Trophoblast cell (in vitro differentiated cells and primary cell): ENCODE data around the gene MEAK7.

Experiments used
- DNase-seq, 2 donors: peaks; one replicate each; pipeline ENCODE4 v3.0.0-alpha.2; 2016
- H2AFZ ChIP-seq: 2 replicates; pipeline ENCODE4 v1.6.1; 2013; ENCODE audit warnings: low read length, moderate library complexity, mild to moderate bottlenecking; ENCODE audit not compliant: insufficient read depth, poor library complexity
- H2AK5ac ChIP-seq: 2 replicates; pipeline ENCODE4 v1.6.1; 2013; ENCODE audit warnings: mild to moderate bottlenecking, low read length
- H2BK120ac ChIP-seq: 2 replicates; pipeline ENCODE4 v1.6.1; 2013; ENCODE audit warnings: low read length, mild to moderate bottlenecking, moderate library complexity; ENCODE audit not compliant: insufficient read depth, poor library complexity
- H2BK12ac ChIP-seq: 2 replicates; pipeline ENCODE4 v1.6.1; 2013; ENCODE audit warnings: mild to moderate bottlenecking, low read length, moderate library complexity
- H2BK5ac ChIP-seq: 2 replicates; pipeline ENCODE4 v1.6.1; 2013; ENCODE audit warnings: low read length, low read depth, moderate library complexity, mild to moderate bottlenecking; ENCODE audit not compliant: poor library complexity
- H3K14ac ChIP-seq: 2 replicates; pipeline ENCODE4 v1.6.1; 2013; ENCODE audit warnings: mild to moderate bottlenecking, low read length
- H3K18ac ChIP-seq: 2 replicates; pipeline ENCODE4 v1.6.1; 2013; ENCODE audit warnings: mild to moderate bottlenecking, low read length
- H3K23ac ChIP-seq: 2 replicates; pipeline ENCODE4 v1.6.1; 2013; ENCODE audit warnings: low read length
- H3K27ac ChIP-seq: 2 replicates; pipeline ENCODE4 v1.5.1; 2013; ENCODE audit warnings: low read depth, mild to moderate bottlenecking, inconsistent platforms, low read length, moderate library complexity
- H3K27me3 ChIP-seq: 2 replicates; pipeline ENCODE4 v1.6.1; 2013; ENCODE audit warnings: inconsistent platforms, mild to moderate bottlenecking, low read length, moderate library complexity; ENCODE audit not compliant: insufficient read depth
- H3K36me3 ChIP-seq, 2 experiments: 1 replicate in 1 of 2; 2 replicates in 1 of 2; pipeline ENCODE4 v1.6.1; 2013; ENCODE audit warnings: low read length in 2 of 2, mild to moderate bottlenecking in 2 of 2, moderate library complexity in 1 of 2; ENCODE audit not compliant: insufficient read depth in 2 of 2, control insufficient read depth in 1 of 2
- H3K4ac ChIP-seq: 2 replicates; pipeline ENCODE4 v1.6.1; 2013; ENCODE audit warnings: low read depth, mild to moderate bottlenecking, low read length, moderate library complexity
- H3K4me1 ChIP-seq, 2 experiments: 1 replicate in 1 of 2; 2 replicates in 1 of 2; pipeline ENCODE4 v1.6.1; 2013; ENCODE audit warnings: low read length in 2 of 2, mild to moderate bottlenecking in 2 of 2, moderate library complexity in 1 of 2; ENCODE audit not compliant: insufficient read depth in 2 of 2, control insufficient read depth in 1 of 2
- H3K4me2 ChIP-seq: 2 replicates; pipeline ENCODE4 v1.6.1; 2013; ENCODE audit warnings: inconsistent platforms, mild to moderate bottlenecking, low read length, moderate library complexity
- H3K4me3 ChIP-seq: 2 replicates; pipeline ENCODE4 v1.5.1; 2013; ENCODE audit warnings: mild to moderate bottlenecking, low read depth, low read length, inconsistent platforms
- H3K79me1 ChIP-seq: one replicate; pipeline ENCODE4 v1.6.1; 2013; ENCODE audit warnings: low read length
- H3K79me2 ChIP-seq: 2 replicates; pipeline ENCODE4 v1.6.1; 2013; ENCODE audit warnings: low read length, mild to moderate bottlenecking; ENCODE audit not compliant: control insufficient read depth, insufficient read depth, poor library complexity
- H3K9ac ChIP-seq: 2 replicates; pipeline ENCODE4 v1.6.1; 2013; ENCODE audit warnings: mild to moderate bottlenecking, low read length
- H3K9me3 ChIP-seq: 2 replicates; pipeline ENCODE4 v1.6.1; 2013; ENCODE audit warnings: low read depth, mild to moderate bottlenecking, control low read depth, inconsistent platforms, low read length; ENCODE audit not compliant: insufficient read depth
- H4K12ac ChIP-seq: 2 replicates; pipeline ENCODE4 v1.6.1; 2013; ENCODE audit warnings: low read depth, mild to moderate bottlenecking, low read length, moderate library complexity
- H4K8ac ChIP-seq: 2 replicates; pipeline ENCODE4 v1.6.1; 2013; ENCODE audit warnings: low read depth, mild to moderate bottlenecking, low read length, moderate library complexity
- H4K91ac ChIP-seq: one replicate; pipeline ENCODE4 v1.6.1; 2013; ENCODE audit warnings: low read depth, mild to moderate bottlenecking, low read length, moderate library complexity
- WGBS: extraction: QIAGEN DNeasy Blood & Tissue Kit; methylation state at CpG from one replicate; pipeline ENCODE4 v1.1.7; 2013; ENCODE audit warnings: missing lambda C conversion rate; ENCODE audit not compliant: insufficient read length, insufficient coverage; ENCODE audit errors: extremely low coverage; 5-methylcytosine and 5-hydroxymethylcytosine counted together

MEAK7 gene

GRCh38 chr16:84471316-84471715 lies 33.1 kb downstream of the MEAK7 start:
- Histone ChIP-seq H2BK5ac (no peak overlapping the region), H3K4me2 (no peak overlapping the region), H2BK12ac (no peak overlapping the region), H3K79me2 (no peaks in the 10 kb centered on the region), H4K8ac (no peak overlapping the region), H3K4ac (no peak overlapping the region), H4K12ac (no peak overlapping the region), H3K18ac (no peak overlapping the region), H2AFZ (no peak overlapping the region), H3K27ac (no peak overlapping the region), H2BK120ac (no peak overlapping the region), H3K14ac (no peak overlapping the region), H3K27me3 (no peaks in the 10 kb centered on the region), H3K9ac (no peak overlapping the region), H3K79me1 (peaks cover 9% of the 10 kb centered on the region), H3K36me3 (peaks cover 6 to 9% of the 10 kb centered on the region in 2 experiments), H3K23ac (no peak overlapping the region), H2AK5ac (no peak overlapping the region), H3K4me1 (peaks cover 3% of the 10 kb centered on the region in 2 experiments), H4K91ac (no peak overlapping the region), H3K9me3 (peaks cover 6% of the 10 kb centered on the region), H3K4me3 (no peak overlapping the region)
- DNase-seq = no peak
- WGBS = no CpG with 5 or more reads among the region's 7 CpGs

- no peak overlapping the region for H4K91ac ChIP-seq
- H3K4me1 ChIP-seq = no peaks in the 10 kb centered on the region
- H3K14ac ChIP-seq = no peak overlapping the region
- H3K9me3 ChIP-seq = peaks cover 6% of the 10 kb centered on the region
- no peaks in the 10 kb centered on the region for H3K27me3 ChIP-seq
- H3K18ac ChIP-seq = no peak overlapping the region
- H3K79me2 ChIP-seq = no peaks in the 10 kb centered on the region
- H2BK5ac ChIP-seq = no peak overlapping the region
- no peak overlapping the region for H3K23ac ChIP-seq
- no peak overlapping the region for H2BK12ac ChIP-seq
- H3K27ac ChIP-seq = no peak overlapping the region
- H3K4ac ChIP-seq = no peak overlapping the region
- no peak overlapping the region for H3K9ac ChIP-seq
- no peak overlapping the region for H3K4me2 ChIP-seq
- no peak overlapping the region for H2AFZ ChIP-seq
- H3K36me3 ChIP-seq = peaks cover 20% of the 10 kb centered on the region in 2 experiments
- H2BK120ac ChIP-seq = no peak overlapping the region
- no peak overlapping the region for H4K8ac ChIP-seq
- H3K79me1 ChIP-seq = peaks cover 2% of the 10 kb centered on the region
- no peak overlapping the region for H4K12ac ChIP-seq
- no peak overlapping the region for H3K4me3 ChIP-seq
- no peak for DNase-seq
- H2AK5ac ChIP-seq = no peak overlapping the region
Observed at GRCh38 chr16:84467709-84468108, 36.8 kb downstream of the MEAK7 start.

- Histone ChIP-seq H3K14ac (no peak overlapping the region), H3K27ac (no peak overlapping the region), H4K91ac (no peak overlapping the region), H3K4ac (no peak overlapping the region), H2BK5ac (no peak overlapping the region), H3K23ac (no peak overlapping the region), H3K18ac (no peak overlapping the region), H2AFZ (no peak overlapping the region), H3K4me3 (no peak overlapping the region), H3K36me3 (peaks cover 23 to 25% of the 10 kb centered on the region in 2 experiments), H2BK12ac (no peak overlapping the region), H3K9ac (no peak overlapping the region), H4K8ac (no peak overlapping the region), H3K4me1 (no peaks in the 10 kb centered on the region), H2BK120ac (no peak overlapping the region), H3K79me1 (peaks cover 2% of the 10 kb centered on the region), H4K12ac (no peak overlapping the region), H3K9me3 (peaks cover 6% of the 10 kb centered on the region), H3K79me2 (no peaks in the 10 kb centered on the region), H3K4me2 (no peak overlapping the region), H2AK5ac (no peak overlapping the region), H3K27me3 (no peaks in the 10 kb centered on the region)
- no CpG with 5 or more reads among the region's 1 CpG for WGBS
- DNase-seq = no peak
Observed at GRCh38 chr16:84467256-84467655, 37.2 kb downstream of the MEAK7 start.

GRCh38 chr16:84466692-84467091 lies 37.8 kb downstream of the MEAK7 start:
- no CpG with 5 or more reads among the region's 4 CpGs for WGBS
- peaks cover 3% of the 10 kb centered on the region for H3K9me3 ChIP-seq
- no peak overlapping the region for H3K23ac ChIP-seq

More at GRCh38 chr16:84466692-84467091, 37.8 kb downstream of the MEAK7 start:
- Histone ChIP-seq H3K4me1 (no peaks in the 10 kb centered on the region), H2BK12ac (no peak overlapping the region), H3K4ac (no peak overlapping the region), H3K18ac (no peak overlapping the region), H2BK120ac (no peak overlapping the region), H4K8ac (no peak overlapping the region), H2AFZ (no peak overlapping the region), H2BK5ac (no peak overlapping the region), H4K91ac (no peak overlapping the region), H3K79me1 (no peaks in the 10 kb centered on the region), H3K79me2 (no peaks in the 10 kb centered on the region), H3K27ac (no peak overlapping the region), H3K4me3 (no peak overlapping the region), H3K14ac (no peak overlapping the region), H3K36me3 (peaks cover 22 to 23% of the 10 kb centered on the region in 2 experiments), H4K12ac (no peak overlapping the region), H3K9ac (no peak overlapping the region), H3K27me3 (no peaks in the 10 kb centered on the region), H3K4me2 (no peak overlapping the region), H2AK5ac (no peak overlapping the region)
- no peak for DNase-seq
